ENCODE measurements around the gene DLG2.
A peak's percentile ranks its signal among the peaks of the same experiment; 100 is the strongest.

DLG2 gene

GRCh38 chr11:83572581-83573496 is 2054.3 kb downstream of the DLG2 start:
- peak; percentile 77 for DNase-seq

- peak; percentile 59 for DNase-seq
Measured at GRCh38 chr11:83571302-83571701, 2055.8 kb downstream of the DLG2 start.

- no peak for DNase-seq
Measured at GRCh38 chr11:83569134-83569805, 2057.9 kb downstream of the DLG2 start.

- DNase-seq = peak; percentile 66
Measured at GRCh38 chr11:83568516-83568915, 2058.6 kb downstream of the DLG2 start.

- peak; percentile 87 for DNase-seq
Measured at GRCh38 chr11:83566950-83567349, 2060.2 kb downstream of the DLG2 start.

- no peak for DNase-seq
Measured at GRCh38 chr11:83564870-83565269, 2062.3 kb downstream of the DLG2 start.

GRCh38 chr11:83558281-83558680 is 2068.9 kb downstream of the DLG2 start:
- DNase-seq = no peak

GRCh38 chr11:83557653-83558052 is 2069.5 kb downstream of the DLG2 start:
- DNase-seq = no peak

- DNase-seq = peak; percentile 39
Measured at GRCh38 chr11:83554876-83555275, 2072.3 kb downstream of the DLG2 start.

- DNase-seq = no peak
Measured at GRCh38 chr11:83549984-83550667, 2077.0 kb downstream of the DLG2 start.

GRCh38 chr11:83546368-83546767 is 2080.8 kb downstream of the DLG2 start:
- DNase-seq = no peak

- DNase-seq = no peak
Measured at GRCh38 chr11:83545494-83546260, 2081.5 kb downstream of the DLG2 start.

GRCh38 chr11:83544846-83545245 is 2082.3 kb downstream of the DLG2 start:
- no peak for DNase-seq

- DNase-seq = no peak
Measured at GRCh38 chr11:83543706-83544439, 2083.3 kb downstream of the DLG2 start.

GRCh38 chr11:83542861-83543260 is 2084.3 kb downstream of the DLG2 start:
- no peak for DNase-seq

- no peak for DNase-seq
Measured at GRCh38 chr11:83540728-83541127, 2086.4 kb downstream of the DLG2 start.

GRCh38 chr11:83540112-83540675 is 2086.9 kb downstream of the DLG2 start:
- DNase-seq = peak; percentile 18

GRCh38 chr11:83538286-83538685 is 2088.9 kb downstream of the DLG2 start:
- no peak for DNase-seq

GRCh38 chr11:83537131-83537610 is 2090.0 kb downstream of the DLG2 start:
- DNase-seq = no peak

GRCh38 chr11:83533166-83533565 is 2094.0 kb downstream of the DLG2 start:
- no peak for DNase-seq

- DNase-seq = no peak
Measured at GRCh38 chr11:83528877-83529276, 2098.3 kb downstream of the DLG2 start.

- DNase-seq = no peak
Measured at GRCh38 chr11:83528225-83528624, 2098.9 kb downstream of the DLG2 start.

Data from fibroblast of skin of right biceps (primary cell).